Measurements from ENCODE around the gene JAKMIP1. TPM values are rescaled to one million over a fixed set of nuclear protein-coding genes. Genes with fewer than 3 reads are reported as not detected.

The JAKMIP1 gene
- total RNA-seq, 1 experiment from 2014 or later, result not detected

GRCh38 chr4:6242271-6243029 lies 42.1 kb upstream of the JAKMIP1 start:
- CTCF ChIA-PET, result interaction anchor here (1.0 kb wide), 1 partner anchor 85 kb away, joined by 3 read pairs; no protein-coding TSS in a partner anchor
- POLR2A ChIA-PET, result no interaction called here
- no TSS peak for BruUV-seq (replicated peaks)

GRCh38 chr4:6241062-6241845 lies 40.9 kb upstream of the JAKMIP1 start:
- Histone ChIP-seq H3K4me2 (ENCODE audit: low read length) (no peak overlapping the region), H3K9ac (ENCODE audit: low read length) (no peak overlapping the region), H3K36me3 (ENCODE audit: control insufficient read depth in 1 of 2, insufficient read depth in 2 of 2, low read length in 2 of 2) (no peaks in the 10 kb centered on the region), H3K9me3 (ENCODE audit: control insufficient read depth in 1 of 2, insufficient read depth in 1 of 2, low read depth in 1 of 2, low read length in 2 of 2) (peaks cover 0 to 10% of the 10 kb centered on the region in 2 experiments; a peak in 1 of 4 replicates), H3K4me3 (replicated peaks in 1 of 2; ENCODE audit: low read depth in 1 of 2, low read length in 2 of 2) (no peak overlapping the region), H3K27ac (ENCODE audit: low read depth, low read length) (no peak overlapping the region), H4K20me1 (ENCODE audit: insufficient read depth) (no peaks in the 10 kb centered on the region), H3K27me3 (ENCODE audit: insufficient read depth, low read length) (no peaks in the 10 kb centered on the region), H3K79me2 (ENCODE audit: insufficient read depth, low read length) (no peaks in the 10 kb centered on the region), H3K4me1 (ENCODE audit: control insufficient read depth in 1 of 2, insufficient read depth in 2 of 2, low read length in 2 of 2) (no peaks in the 10 kb centered on the region), H3K9me2 (ENCODE audit: insufficient read depth) (no peaks in the 10 kb centered on the region), H2AFZ (ENCODE audit: low read depth, low read length, poor library complexity, severe bottlenecking) (no peak overlapping the region)
- ATAC-seq (no peak), DNase-seq (ENCODE audit: low read depth, low spot score) (no peak)
- CTCF ChIA-PET, result interaction anchor here (1.1 kb wide), 1 partner anchor 9 kb away, joined by 4 read pairs; no protein-coding TSS in a partner anchor
- no TSS peak for BruUV-seq (replicated peaks)
- POLR2A ChIA-PET, result no interaction called here
- intact Hi-C loops (cut with micrococcal nuclease), result no loop called here
- RAD21 ChIA-PET (ENCODE audit: low non-redundant PET in 1 of 2, low total read pairs in 2 of 2, uncharacterized antibody in 2 of 2, unreplicated experiment in 2 of 2), result no interaction called here
- no peak for TF ChIP-seq SIN3A (IDR thresholded peaks at IDR 0.05; ENCODE audit: low read depth)
- TF ChIP-seq ATF3 (IDR thresholded peaks at IDR 0.05), result no peak
- no peak for TF ChIP-seq SRF (IDR thresholded peaks at IDR 0.05; ENCODE audit: low read depth)
- no peak for TF ChIP-seq EZH2 (IDR thresholded peaks at IDR 0.05)
- TF ChIP-seq JUND (IDR thresholded peaks at IDR 0.05), result no peak
- TF ChIP-seq FOSL1 (IDR thresholded peaks at IDR 0.05; ENCODE audit: low read depth), result no peak
- no peak for TF ChIP-seq YY1 (IDR thresholded peaks at IDR 0.05; ENCODE audit: extremely low read depth, insufficient replicate concordance, low read depth, low read length)
- TF ChIP-seq CTCF (IDR thresholded peaks at IDR 0.05 in 2 of 3, conservative IDR thresholded peaks at IDR 0.05 in 1 of 3; ENCODE audit: borderline replicate concordance in 1 of 3, insufficient read depth in 1 of 3, low read depth in 2 of 3, low read length in 2 of 3), result no peak
- TF ChIP-seq REST (IDR thresholded peaks at IDR 0.05; ENCODE audit: low read depth), result no peak
- no peak for TF ChIP-seq RAD21 (IDR thresholded peaks at IDR 0.05; ENCODE audit: low read depth)

More at GRCh38 chr4:6242271-6243029, 42.1 kb upstream of the JAKMIP1 start:
- H3K9me2 ChIP-seq (ENCODE audit: insufficient read depth), result no peaks in the 10 kb centered on the region
- H3K4me1 ChIP-seq (ENCODE audit: control insufficient read depth in 1 of 2, insufficient read depth in 2 of 2, low read length in 2 of 2), result no peaks in the 10 kb centered on the region
- no peak overlapping the region for H3K4me3 ChIP-seq (replicated peaks in 1 of 2; ENCODE audit: low read depth in 1 of 2, low read length in 2 of 2)
- DNase-seq (ENCODE audit: low read depth, low spot score), result no peak
- intact Hi-C loops (cut with micrococcal nuclease), result no loop called here
- no peak overlapping the region for H3K9ac ChIP-seq (ENCODE audit: low read length)
- H3K27ac ChIP-seq (ENCODE audit: low read depth, low read length), result no peak overlapping the region
- H3K9me3 ChIP-seq (ENCODE audit: control insufficient read depth in 1 of 2, insufficient read depth in 1 of 2, low read depth in 1 of 2, low read length in 2 of 2), result peaks cover 0 to 10% of the 10 kb centered on the region in 2 experiments; a peak in 1 of 4 replicates
- H3K79me2 ChIP-seq (ENCODE audit: insufficient read depth, low read length), result no peaks in the 10 kb centered on the region
- H4K20me1 ChIP-seq (ENCODE audit: insufficient read depth), result no peaks in the 10 kb centered on the region
- TF ChIP-seq ZNF274 (IDR thresholded peaks at IDR 0.05; ENCODE audit: low read depth, low read length) (no peak), POLR2AphosphoS5 (IDR thresholded peaks at IDR 0.05; ENCODE audit: low read depth, low read length) (no peak), RAD21 (IDR thresholded peaks at IDR 0.05; ENCODE audit: low read depth) (no peak), POLR2A (IDR thresholded peaks at IDR 0.05; ENCODE audit: borderline replicate concordance, extremely low read depth, insufficient read depth, insufficient read length) (no peak), SRF (IDR thresholded peaks at IDR 0.05; ENCODE audit: low read depth) (no peak), YY1 (IDR thresholded peaks at IDR 0.05; ENCODE audit: extremely low read depth, insufficient replicate concordance, low read depth, low read length) (no peak)
- H2AFZ ChIP-seq (ENCODE audit: low read depth, low read length, poor library complexity, severe bottlenecking), result no peak overlapping the region
- RAD21 ChIA-PET (ENCODE audit: low non-redundant PET in 1 of 2, low total read pairs in 2 of 2, uncharacterized antibody in 2 of 2, unreplicated experiment in 2 of 2), result no interaction called here
- ATAC-seq, result no peak
- H3K27me3 ChIP-seq (ENCODE audit: insufficient read depth, low read length), result no peaks in the 10 kb centered on the region
- no peak overlapping the region for H3K4me2 ChIP-seq (ENCODE audit: low read length)
- no peaks in the 10 kb centered on the region for H3K36me3 ChIP-seq (ENCODE audit: control insufficient read depth in 1 of 2, insufficient read depth in 2 of 2, low read length in 2 of 2)
